GM21717 (cell line): ENCODE measurements around the gene CCDC150.

Experiments used
- ATAC-seq: cut with Tn5 transposase; IDR thresholded peaks from one replicate; pipeline ENCODE4 v1.9.1; 2021; ENCODE audit warnings: mild to moderate bottlenecking, moderate library complexity; ENCODE audit not compliant: unreplicated experiment

Gene CCDC150

GRCh38 chr2:196758474-196759377 is 119.2 kb downstream of the CCDC150 start:
- no peak for ATAC-seq

DNA sequence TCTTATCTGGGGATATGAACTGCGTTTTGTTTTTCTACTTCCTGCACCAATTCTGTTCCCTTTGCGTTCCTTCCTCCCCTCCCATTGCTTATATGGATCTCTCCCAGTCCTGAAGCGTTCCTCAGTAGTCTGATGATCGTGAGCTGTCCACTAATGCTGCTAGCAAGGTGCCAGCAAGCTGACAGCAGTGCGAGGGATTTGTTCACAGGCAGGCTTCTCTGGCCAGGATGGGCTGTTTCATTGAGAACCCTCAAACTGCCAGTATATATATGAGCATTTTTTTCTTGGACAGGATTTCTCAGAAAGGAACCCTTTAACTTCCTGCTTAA is 119.8 kb downstream of the CCDC150 start:
- ATAC-seq, result no peak

- ATAC-seq, result no peak
These were observed 127.6 kb downstream of the CCDC150 start for GRCh38 chr2:196767101-196767500.
